Epidermal melanocyte (primary cell): Measurements from ENCODE around the gene THTPA.

Source experiments
- DNase-seq: peaks from one replicate; pipeline ENCODE4 v3.0.0; 2011; ENCODE audit warnings: low spot score; ENCODE audit not compliant: insufficient read length

THTPA gene

GRCh38 chr14:23555882-23556699, at the start of gene THTPA:
Gene THTPA, plus strand, starts transcription at chr14:23556271. Its CDS starts 487 bp downstream, at chr14:23556758.
- peak; percentile 93 for DNase-seq

GRCh38 chr14:23512156-23512555, 43.9 kb upstream of the THTPA start:
- no peak for DNase-seq

GRCh38 chr14:23513005-23513817, 42.9 kb upstream of the THTPA start:
- no peak for DNase-seq

- DNase-seq: no peak
Observed at GRCh38 chr14:23513818-23514643, 42.0 kb upstream of the THTPA start.

GRCh38 chr14:23514644-23514957, 41.5 kb upstream of the THTPA start:
- no peak for DNase-seq

GRCh38 chr14:23517650-23518326, 38.3 kb upstream of the THTPA start:
- DNase-seq: no peak

- DNase-seq: no peak
Observed at GRCh38 chr14:23518709-23519108, 37.4 kb upstream of the THTPA start.

- no peak for DNase-seq
Observed at GRCh38 chr14:23520899-23521533, 35.1 kb upstream of the THTPA start.

GRCh38 chr14:23521785-23522640, 34.1 kb upstream of the THTPA start:
- DNase-seq: no peak

GRCh38 chr14:23522643-23523198, 33.4 kb upstream of the THTPA start:
- DNase-seq: no peak

GRCh38 chr14:23523229-23524016, 32.6 kb upstream of the THTPA start:
- no peak for DNase-seq

- DNase-seq: no peak
Observed at GRCh38 chr14:23524954-23525353, 31.1 kb upstream of the THTPA start.

GRCh38 chr14:23525611-23526010, 30.5 kb upstream of the THTPA start:
- DNase-seq: no peak

- no peak for DNase-seq
Observed at GRCh38 chr14:23528555-23528954, 27.5 kb upstream of the THTPA start.

GRCh38 chr14:23529016-23529415, 27.1 kb upstream of the THTPA start:
- no peak for DNase-seq

- DNase-seq: no peak
Observed at GRCh38 chr14:23530375-23531055, 25.6 kb upstream of the THTPA start.

GRCh38 chr14:23531391-23531790, 24.7 kb upstream of the THTPA start:
- DNase-seq: no peak

- DNase-seq: no peak
Observed at GRCh38 chr14:23532658-23533057, 23.4 kb upstream of the THTPA start.
